Activated naive CD8-positive, alpha-beta T cell treated with anti-CD3 and anti-CD28 coated beads, Interleukin-2, amount 50 U/mL, for 24 hours (primary cell): ENCODE measurements around the gene PSMB1.
"Not testable (repeated sequence)": the region's sequence is repeated elsewhere in the genome, so short reads cannot be mapped to it uniquely, and the experiment has no call there.

Experiments
- ATAC-seq: fragments of 150-1000 bp; cut with Tn5 transposase; one replicate; pipeline ENCODE4 v1.10.0; 2021
- DNase-seq: peaks from one replicate; pipeline ENCODE4 v3.0.0; 2021
- H3K27ac Mint-ChIP-seq: one replicate; pipeline ENCODE4 v1.8.0; 2021; ENCODE audit warnings: mild to moderate bottlenecking, mixed read lengths
- H3K27me3 Mint-ChIP-seq: one replicate; pipeline ENCODE4 v1.8.0; 2021; ENCODE audit warnings: mixed read lengths
- H3K36me3 Mint-ChIP-seq: one replicate; pipeline ENCODE4 v1.8.0; 2021; ENCODE audit warnings: low read depth, mixed read lengths
- H3K4me1 Mint-ChIP-seq: one replicate; pipeline ENCODE4 v1.8.0; 2021; ENCODE audit warnings: mixed read lengths
- H3K4me3 Mint-ChIP-seq: one replicate; pipeline ENCODE4 v1.8.0; 2021; ENCODE audit warnings: mild to moderate bottlenecking, moderate library complexity, mixed read lengths
- H3K9me3 Mint-ChIP-seq: one replicate; pipeline ENCODE4 v1.8.0; 2021; ENCODE audit warnings: mixed read lengths

Gene PSMB1

GRCh38 chr6:170522565-170523183, 30.4 kb downstream of the PSMB1 start:
- Mint-ChIP-seq H3K27me3 (peaks cover 15% of the 10 kb centered on the region), H3K4me1 (no peaks in the 10 kb centered on the region), H3K4me3 (no peak overlapping the region), H3K36me3 (no peaks in the 10 kb centered on the region), H3K27ac (no peak overlapping the region), H3K9me3 (no peaks in the 10 kb centered on the region)
- no peak for ATAC-seq
- peak; percentile 11 for DNase-seq

GRCh38 chr6:170516783-170517616, 36.1 kb downstream of the PSMB1 start:
- Mint-ChIP-seq H3K9me3 (no peaks in the 10 kb centered on the region), H3K27ac (no peak overlapping the region), H3K4me1 (no peaks in the 10 kb centered on the region), H3K36me3 (no peaks in the 10 kb centered on the region), H3K4me3 (peak overlapping the region; percentile 14), H3K27me3 (peaks cover 21% of the 10 kb centered on the region)
- ATAC-seq (peak; percentile 88), DNase-seq (peak; percentile 31)

GRCh38 chr6:170514908-170515307, 38.2 kb downstream of the PSMB1 start:
- no peak for ATAC-seq
- no peaks in the 10 kb centered on the region for H3K4me1 Mint-ChIP-seq
- H3K9me3 Mint-ChIP-seq = no peaks in the 10 kb centered on the region
- H3K27ac Mint-ChIP-seq = no peak overlapping the region
- DNase-seq = no peak
- no peak overlapping the region for H3K4me3 Mint-ChIP-seq
- peaks cover 16% of the 10 kb centered on the region for H3K27me3 Mint-ChIP-seq
- no peaks in the 10 kb centered on the region for H3K36me3 Mint-ChIP-seq

GRCh38 chr6:170512249-170512648, 40.9 kb downstream of the PSMB1 start:
- Mint-ChIP-seq H3K4me3 (no peak overlapping the region), H3K9me3 (no peaks in the 10 kb centered on the region), H3K4me1 (no peaks in the 10 kb centered on the region), H3K27me3 (peaks cover 12% of the 10 kb centered on the region), H3K36me3 (no peaks in the 10 kb centered on the region), H3K27ac (no peak overlapping the region)
- DNase-seq = no peak
- no peak for ATAC-seq

GRCh38 chr6:170510631-170511030, 42.5 kb downstream of the PSMB1 start:
- Mint-ChIP-seq H3K4me3 (no peak overlapping the region), H3K9me3 (no peaks in the 10 kb centered on the region), H3K36me3 (no peaks in the 10 kb centered on the region), H3K4me1 (no peaks in the 10 kb centered on the region), H3K27ac (no peak overlapping the region), H3K27me3 (peaks cover 12% of the 10 kb centered on the region)
- DNase-seq (no peak), ATAC-seq (no peak)

GRCh38 chr6:170509723-170510018, 43.4 kb downstream of the PSMB1 start:
- Mint-ChIP-seq H3K27me3 (peaks cover 15% of the 10 kb centered on the region), H3K4me3 (no peak overlapping the region), H3K27ac (no peak overlapping the region), H3K36me3 (no peaks in the 10 kb centered on the region), H3K4me1 (no peaks in the 10 kb centered on the region), H3K9me3 (no peaks in the 10 kb centered on the region)
- no peak for ATAC-seq
- DNase-seq = no peak

GRCh38 chr6:170508892-170509722, 44.0 kb downstream of the PSMB1 start:
- not testable (repeated sequence) for H3K4me3 Mint-ChIP-seq, DNase-seq, H3K27ac Mint-ChIP-seq, H3K36me3 Mint-ChIP-seq, ATAC-seq, H3K9me3 Mint-ChIP-seq, H3K4me1 Mint-ChIP-seq
- peaks cover 15% of the 10 kb centered on the region for H3K27me3 Mint-ChIP-seq

GRCh38 chr6:170508275-170508674, 44.8 kb downstream of the PSMB1 start:
- H3K36me3 Mint-ChIP-seq, H3K4me1 Mint-ChIP-seq, DNase-seq, ATAC-seq, H3K4me3 Mint-ChIP-seq, H3K27ac Mint-ChIP-seq, H3K9me3 Mint-ChIP-seq: not testable (repeated sequence)
- peaks cover 19% of the 10 kb centered on the region for H3K27me3 Mint-ChIP-seq

GRCh38 chr6:170507728-170508127, 45.4 kb downstream of the PSMB1 start:
- H3K4me1 Mint-ChIP-seq, H3K36me3 Mint-ChIP-seq, DNase-seq, H3K9me3 Mint-ChIP-seq, ATAC-seq, H3K4me3 Mint-ChIP-seq, H3K27ac Mint-ChIP-seq: not testable (repeated sequence)
- H3K27me3 Mint-ChIP-seq = peaks cover 23% of the 10 kb centered on the region

- Mint-ChIP-seq H3K27me3 (peaks cover 29% of the 10 kb centered on the region), H3K4me1 (no peaks in the 10 kb centered on the region), H3K9me3 (peaks cover 2% of the 10 kb centered on the region), H3K36me3 (no peaks in the 10 kb centered on the region), H3K27ac (no peak overlapping the region), H3K4me3 (no peak overlapping the region)
- DNase-seq (no peak), ATAC-seq (no peak)
Observed at GRCh38 chr6:170506446-170506845, 46.7 kb downstream of the PSMB1 start.

GRCh38 chr6:170505306-170505705, 47.8 kb downstream of the PSMB1 start:
- DNase-seq (no peak), ATAC-seq (no peak)
- H3K27ac Mint-ChIP-seq = no peak overlapping the region
- H3K36me3 Mint-ChIP-seq = no peaks in the 10 kb centered on the region
- no peak overlapping the region for H3K4me3 Mint-ChIP-seq
- H3K4me1 Mint-ChIP-seq = no peaks in the 10 kb centered on the region
- peaks cover 41% of the 10 kb centered on the region for H3K27me3 Mint-ChIP-seq
- peaks cover 10% of the 10 kb centered on the region for H3K9me3 Mint-ChIP-seq

GRCh38 chr6:170504479-170504878, 48.6 kb downstream of the PSMB1 start:
- DNase-seq (no peak), ATAC-seq (no peak)
- H3K9me3 Mint-ChIP-seq = peaks cover 10% of the 10 kb centered on the region
- H3K27me3 Mint-ChIP-seq = peaks cover 41% of the 10 kb centered on the region
- H3K4me3 Mint-ChIP-seq = no peak overlapping the region
- no peak overlapping the region for H3K27ac Mint-ChIP-seq
- no peaks in the 10 kb centered on the region for H3K4me1 Mint-ChIP-seq
- H3K36me3 Mint-ChIP-seq = no peaks in the 10 kb centered on the region

- Mint-ChIP-seq H3K36me3 (no peaks in the 10 kb centered on the region), H3K9me3 (peaks cover 10% of the 10 kb centered on the region), H3K27ac (no peak overlapping the region), H3K4me3 (no peak overlapping the region), H3K4me1 (no peaks in the 10 kb centered on the region), H3K27me3 (peaks cover 50% of the 10 kb centered on the region)
- no peak for DNase-seq
- no peak for ATAC-seq
Observed at GRCh38 chr6:170503414-170503761, 49.7 kb downstream of the PSMB1 start.

GRCh38 chr6:170502733-170503413, 50.2 kb downstream of the PSMB1 start:
- H3K4me3 Mint-ChIP-seq, H3K4me1 Mint-ChIP-seq, H3K36me3 Mint-ChIP-seq, DNase-seq, H3K27ac Mint-ChIP-seq, ATAC-seq: not testable (repeated sequence)
- Mint-ChIP-seq H3K9me3 (peaks cover 10% of the 10 kb centered on the region), H3K27me3 (peaks cover 52% of the 10 kb centered on the region)
